GM23248 (cell line): ENCODE data around the gene ZNRF4. TPM values are rescaled to one million over a fixed set of nuclear protein-coding genes. Genes with fewer than 3 reads are reported as not detected.

Experiments
- DNase-seq: peaks from one replicate; pipeline ENCODE4 v3.0.0-alpha.2; 2015
- H2AFZ ChIP-seq: fragments of 200-600 bp; sonication (generic); 2 replicates; pipeline ENCODE4 v1.6.1; 2016; ENCODE audit warnings: antibody characterized with exemption
- H3F3A ChIP-seq: fragments of 200-600 bp; sonication (generic); 2 replicates; pipeline ENCODE4 v1.6.1; 2016; ENCODE audit warnings: mild to moderate bottlenecking, antibody characterized with exemption, mixed run types; ENCODE audit not compliant: insufficient read depth
- H3K27ac ChIP-seq: fragments of 200-600 bp; sonication (generic); 2 replicates; pipeline ENCODE4 v1.5.1; 2016; ENCODE audit warnings: mild to moderate bottlenecking
- H3K27me3 ChIP-seq: fragments of 200-600 bp; sonication (generic); replicated peaks from 2 replicates; pipeline ENCODE4 v1.6.1; 2016; ENCODE audit warnings: mild to moderate bottlenecking; ENCODE audit not compliant: insufficient read depth
- H3K36me3 ChIP-seq: fragments of 200-600 bp; sonication (generic); 2 replicates; pipeline ENCODE4 v1.6.1; 2016; ENCODE audit warnings: low read depth, mild to moderate bottlenecking
- H3K4me1 ChIP-seq: fragments of 200-600 bp; sonication (generic); 2 replicates; pipeline ENCODE4 v1.6.1; 2016; ENCODE audit warnings: mild to moderate bottlenecking; ENCODE audit not compliant: insufficient read depth
- H3K4me2 ChIP-seq: fragments of 200-600 bp; sonication (generic); one replicate; pipeline ENCODE4 v1.6.1; 2016; ENCODE audit warnings: mild to moderate bottlenecking; ENCODE audit not compliant: unreplicated experiment
- H3K4me3 ChIP-seq: fragments of 200-600 bp; sonication (generic); 2 replicates; pipeline ENCODE4 v1.5.1; 2016; ENCODE audit warnings: mild to moderate bottlenecking
- H3K79me2 ChIP-seq: fragments of 200-600 bp; sonication (generic); 2 replicates; pipeline ENCODE4 v1.6.1; 2016; ENCODE audit warnings: mild to moderate bottlenecking; ENCODE audit not compliant: insufficient read depth
- H3K9ac ChIP-seq: fragments of 200-600 bp; sonication (generic); 2 replicates; pipeline ENCODE4 v1.6.1; 2016; ENCODE audit warnings: mild to moderate bottlenecking
- H3K9me2 ChIP-seq: fragments of 200-600 bp; sonication (generic); 2 replicates; pipeline ENCODE4 v1.6.1; 2016; ENCODE audit warnings: mixed run types, mild to moderate bottlenecking, moderate library complexity; ENCODE audit not compliant: insufficient read depth
- H3K9me3 ChIP-seq: fragments of 200-600 bp; sonication (generic); one replicate; pipeline ENCODE4 v1.6.1; 2017; ENCODE audit warnings: low read depth
- H4K20me1 ChIP-seq: fragments of 200-600 bp; sonication (generic); 2 replicates; pipeline ENCODE4 v1.6.0; 2016; ENCODE audit not compliant: insufficient read depth
- EZH2 ChIP-seq: fragments of 200-600 bp; sonication (generic); IDR thresholded peaks from 2 replicates; pipeline ENCODE4 v1.6.1; 2018; ENCODE audit warnings: antibody characterized with exemption, mild to moderate bottlenecking; ENCODE audit not compliant: insufficient read depth, poor library complexity, severe bottlenecking
- EZH2phosphoT487 ChIP-seq: fragments of 200-600 bp; sonication (generic); IDR thresholded peaks from 2 replicates; pipeline ENCODE4 v1.6.1; 2018; ENCODE audit warnings: antibody characterized with exemption, moderate library complexity, mild to moderate bottlenecking, low read depth; ENCODE audit not compliant: insufficient read depth
- WGBS, 2 experiments: methylation state at CpG; one replicate each; pipeline ENCODE4 v1.1.6; 2015 to 2017; ENCODE audit warnings: low lambda C conversion rate in 2 of 2, low coverage in 1 of 2; ENCODE audit errors: missing lambda C conversion rate in 2 of 2; 5-methylcytosine and 5-hydroxymethylcytosine counted together
- in situ Hi-C: fragments of 300-500 bp; cut with MboI; formaldehyde crosslinking; loops from 2 replicates; pipeline ENCODE4 v1.15.0; 2020
- polyA plus RNA-seq: library from polyadenylated mRNA; unstranded; fragments of >200 nt; fragmentation: Nextera tagmentation; extraction: Ambion mirVana; gene quantifications from 2 replicates; pipeline ENCODE4 v1.2.1, GENCODE V29; 2016
- total RNA-seq: library from RNA; depleted of rRNA; stranded (reverse); fragments of >200 nt; shearing (Covaris generic); gene quantifications from 2 replicates; pipeline ENCODE4 v1.2.3, GENCODE V29; 2014

ZNRF4 gene
- total and polyA plus RNA-seq, 2 experiments from 2014 or later, result not detected

DNA sequence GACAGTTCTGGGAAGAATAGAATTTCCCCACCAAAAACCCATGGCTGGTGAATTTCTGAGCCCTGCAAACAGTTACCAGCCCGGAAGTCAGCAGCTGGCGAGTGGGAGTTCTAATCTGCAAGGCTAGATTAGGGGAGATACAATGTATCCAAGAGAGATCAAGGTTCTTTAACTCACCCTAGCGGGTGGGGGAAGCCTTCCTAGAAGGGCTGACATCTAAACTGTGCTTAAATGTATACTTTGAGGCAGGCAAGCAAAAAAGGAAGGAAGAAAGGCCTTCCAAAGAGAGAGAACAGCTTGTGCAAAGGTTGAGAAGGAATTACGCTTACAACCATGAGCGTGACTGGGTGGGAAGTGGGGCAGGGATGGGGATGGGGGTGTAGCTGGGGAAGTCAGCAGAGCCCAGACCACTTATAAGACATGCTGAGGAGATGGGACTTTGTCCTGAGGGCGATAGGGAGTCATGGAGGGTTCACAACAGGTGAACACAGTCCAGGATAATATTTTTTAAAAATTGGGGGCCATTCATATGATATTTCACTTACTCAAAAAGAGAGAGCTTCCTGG is 20.8 kb upstream of the ZNRF4 start:
- peak; percentile 29 for DNase-seq
- H3K79me2 ChIP-seq, result no peaks in the 10 kb centered on the region

DNA sequence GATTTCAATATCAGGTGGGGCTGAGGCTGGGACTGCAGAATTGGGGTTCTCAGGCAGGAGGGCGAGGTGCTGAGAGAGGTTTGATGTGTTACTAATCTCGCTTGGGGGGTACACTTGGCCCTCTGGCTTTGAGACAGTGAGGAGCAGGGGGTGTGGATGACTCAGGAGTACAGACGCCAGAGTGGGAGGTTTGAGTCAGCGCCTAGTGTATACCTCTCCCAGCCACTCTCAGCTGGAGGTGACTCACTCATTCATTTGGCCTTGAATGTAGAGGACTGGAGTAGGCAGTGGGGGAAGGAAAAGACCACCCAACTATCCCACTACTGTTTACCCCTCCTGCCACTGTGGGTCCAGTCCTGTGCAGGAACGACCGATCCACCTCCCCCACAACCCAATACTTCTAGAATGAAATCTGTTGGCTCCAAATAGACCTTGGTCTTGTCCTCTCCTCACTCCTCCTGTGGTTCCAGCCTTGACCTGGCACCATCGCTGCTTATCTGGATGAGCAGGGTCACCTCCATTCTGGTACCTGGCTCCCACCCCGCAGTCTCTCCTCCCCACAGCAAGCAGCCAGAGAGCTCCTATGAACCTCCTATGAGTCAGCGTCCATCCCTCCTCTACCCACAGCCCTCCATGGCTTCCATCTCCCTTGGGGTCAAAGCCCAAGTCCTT is 20.1 kb upstream of the ZNRF4 start:
- TF ChIP-seq EZH2, result no peak
- no peak for TF ChIP-seq EZH2phosphoT487
- Histone ChIP-seq H3K9me2 (no peaks in the 10 kb centered on the region), H3K9ac (peak overlapping the region; percentile 14; the same call in 1 of the 2 replicates), H3K4me2 (peak overlapping the region; percentile 37), H3K4me3 (no peak overlapping the region), H3K27me3 (no peaks in the 10 kb centered on the region), H3K36me3 (no peaks in the 10 kb centered on the region), H3K9me3 (no peaks in the 10 kb centered on the region), H3K79me2 (no peaks in the 10 kb centered on the region), H3K4me1 (peaks cover 22% of the 10 kb centered on the region), H3K27ac (peak overlapping the region; percentile 69), H2AFZ (no peak overlapping the region), H4K20me1 (no peaks in the 10 kb centered on the region), H3F3A (peaks cover 16% of the 10 kb centered on the region)
- in situ Hi-C loops, result no loop called here
- DNase-seq, result peak; percentile 98
- 4 to 8% methylated on average over 8 to 9 of the region's 9 CpGs for WGBS, 2 experiments

More for the DNA sequence above, 20.8 kb upstream of the ZNRF4 start:
- Histone ChIP-seq H3K9ac (peak overlapping the region; percentile 14; the same call in 1 of the 2 replicates), H3K4me2 (peak overlapping the region; percentile 18), H3K9me3 (no peaks in the 10 kb centered on the region), H3K4me1 (peaks cover 22% of the 10 kb centered on the region), H4K20me1 (no peaks in the 10 kb centered on the region), H3K27ac (peak overlapping the region; percentile 69), H3K36me3 (no peaks in the 10 kb centered on the region), H3K4me3 (no peak overlapping the region), H3K27me3 (no peaks in the 10 kb centered on the region), H2AFZ (peak overlapping the region; percentile 35), H3K9me2 (no peaks in the 10 kb centered on the region), H3F3A (peaks cover 16% of the 10 kb centered on the region)
- 50 to 55% methylated on average over 4 to 6 of the region's 6 CpGs for WGBS, 2 experiments
- TF ChIP-seq EZH2phosphoT487 (no peak), EZH2 (no peak)
- in situ Hi-C loops, result no loop called here

DNA sequence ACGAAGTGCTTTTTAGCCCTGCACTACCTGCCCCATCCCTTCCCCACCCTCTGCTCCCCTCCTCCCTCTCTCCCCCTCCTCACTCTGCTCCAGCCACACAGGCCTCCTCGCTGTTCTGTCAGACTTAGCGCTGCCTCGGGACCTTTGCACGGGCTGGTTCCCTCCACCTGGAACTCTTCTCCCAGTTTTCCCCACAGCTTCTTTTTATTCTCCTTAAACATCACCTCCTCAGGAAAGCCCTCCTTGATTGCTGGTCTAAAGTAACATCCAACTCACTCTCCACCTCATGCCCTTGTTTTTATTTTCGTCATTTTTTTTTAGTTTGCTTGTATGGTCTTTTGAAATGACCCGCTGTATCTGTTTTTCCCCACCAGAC is 19.6 kb upstream of the ZNRF4 start:
- Histone ChIP-seq H3K4me1 (peaks cover 22% of the 10 kb centered on the region), H4K20me1 (no peaks in the 10 kb centered on the region), H3K36me3 (no peaks in the 10 kb centered on the region), H3F3A (peaks cover 17% of the 10 kb centered on the region), H3K27me3 (no peaks in the 10 kb centered on the region), H3K9me2 (no peaks in the 10 kb centered on the region), H3K27ac (peak overlapping the region; percentile 69), H3K79me2 (no peaks in the 10 kb centered on the region), H3K9ac (no peak overlapping the region), H2AFZ (no peak overlapping the region), H3K9me3 (no peaks in the 10 kb centered on the region), H3K4me2 (peak overlapping the region; percentile 37), H3K4me3 (no peak overlapping the region)
- TF ChIP-seq EZH2phosphoT487, result no peak
- TF ChIP-seq EZH2, result no peak
- 69 to 79% methylated on average over 6 to 7 of the region's 7 CpGs for WGBS, 2 experiments
- DNase-seq, result peak; percentile 30
- in situ Hi-C loops, result no loop called here

DNA sequence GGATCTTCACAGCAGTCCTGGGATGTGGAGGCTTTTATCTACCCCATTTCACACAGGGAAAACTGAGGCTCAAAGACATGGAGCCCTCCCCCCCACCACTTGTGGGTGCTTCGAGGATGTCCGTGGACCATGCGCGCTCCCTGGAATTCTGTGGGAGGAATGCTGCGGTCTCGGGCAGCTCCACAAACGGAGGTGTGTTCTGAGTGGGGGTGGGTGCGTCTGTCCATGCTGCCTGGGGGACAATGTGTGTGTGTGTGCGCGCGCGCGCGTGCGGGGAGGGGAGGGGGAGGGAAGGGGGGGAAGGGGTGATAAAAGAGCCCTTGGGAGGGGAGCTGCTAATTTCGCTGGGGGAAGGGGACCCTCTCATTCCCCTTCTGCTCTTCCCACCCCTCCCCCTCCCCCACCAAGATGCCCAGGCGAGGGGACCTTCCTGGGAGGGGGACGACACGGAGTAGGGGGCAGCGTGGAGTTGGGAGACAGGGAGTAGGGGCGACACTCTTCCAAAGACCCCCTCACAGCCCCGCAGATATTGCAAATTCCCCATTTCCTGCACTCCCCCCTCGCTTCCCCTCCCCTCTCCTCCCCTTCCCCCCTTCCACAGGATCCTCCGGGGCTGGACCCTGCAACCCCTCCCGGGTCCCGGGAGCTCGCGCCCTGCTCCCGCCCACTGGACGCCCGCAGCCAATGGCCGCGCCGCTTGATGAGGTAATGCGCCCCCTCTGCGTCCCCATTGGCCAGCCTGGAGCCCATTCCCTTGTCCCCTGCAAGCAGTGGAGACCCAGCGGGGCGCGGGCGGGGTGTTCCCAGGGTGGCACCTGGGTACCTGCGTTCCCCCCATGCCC is 18.9 kb upstream of the ZNRF4 start:
- Histone ChIP-seq H3K79me2 (no peaks in the 10 kb centered on the region), H3K9ac (peak overlapping the region; percentile 53), H3K4me3 (peak overlapping the region; percentile 67), H3K9me2 (no peaks in the 10 kb centered on the region), H2AFZ (peak overlapping the region; percentile 63), H4K20me1 (no peaks in the 10 kb centered on the region), H3K27me3 (no peaks in the 10 kb centered on the region), H3K4me2 (peak overlapping the region; percentile 83), H3K27ac (peak overlapping the region; percentile 69), H3K36me3 (no peaks in the 10 kb centered on the region), H3F3A (peaks cover 22% of the 10 kb centered on the region), H3K9me3 (no peaks in the 10 kb centered on the region), H3K4me1 (peaks cover 22% of the 10 kb centered on the region)
- in situ Hi-C loops, result no loop called here
- peak; percentile 90 for DNase-seq
- no peak for TF ChIP-seq EZH2phosphoT487
- TF ChIP-seq EZH2, result no peak
- WGBS, 2 experiments, result 1 to 2% methylated on average over 17 to 41 of the region's 41 CpGs
